Left lobe of liver (tissue), 2 donors: ENCODE measurements around the gene RPL6. TPM values are rescaled to one million over a fixed set of nuclear protein-coding genes. Genes with fewer than 3 reads are reported as not detected.
"Not testable (repeated sequence)": the region's sequence is repeated elsewhere in the genome, so short reads cannot be mapped to it uniquely, and the experiment has no call there.

Experiments
- ATAC-seq: fragments of 200-7000 bp; cut with Tn5 transposase; one replicate; pipeline ENCODE4 v1.9.1; 2020; ENCODE audit warnings: mild to moderate bottlenecking, moderate library complexity
- DNase-seq: peaks from one replicate; pipeline ENCODE4 v3.0.0-alpha.2; 2020; ENCODE audit warnings: low spot score
- total RNA-seq: library from RNA; stranded (reverse); gene quantifications from one replicate; pipeline ENCODE4 v1.2.1, GENCODE V29; 2021
- donor health status: DM: no; HTN: no; CAD: no; lungs with moderate emphysema.
- donor health status: DM: no; HTN: yes; CAD: no.

RPL6 gene
- total RNA-seq, 1 donor from 2014 or later: 449 TPM

DNA sequence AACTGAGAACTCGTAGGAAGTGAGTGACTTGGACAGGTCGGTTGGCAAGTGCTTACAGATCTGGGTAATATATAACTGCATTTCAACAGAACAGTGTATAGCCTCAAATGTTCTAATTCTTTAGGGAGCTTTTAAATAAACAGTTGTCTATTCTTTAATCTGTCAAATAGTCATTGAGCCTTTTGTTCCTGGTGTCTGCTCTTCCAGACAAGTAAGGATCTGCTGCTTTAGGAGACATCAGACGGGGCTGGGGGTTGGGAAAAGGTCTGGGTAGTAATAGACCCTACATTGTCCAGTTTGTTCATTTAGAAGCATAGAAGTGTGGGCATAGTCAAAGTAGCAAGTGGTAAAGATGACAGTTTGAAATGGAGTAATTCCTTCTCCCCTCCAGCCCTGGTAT is 11.3 kb upstream of the RPL6 start:
- ATAC-seq (no peak), DNase-seq (no peak)

DNA sequence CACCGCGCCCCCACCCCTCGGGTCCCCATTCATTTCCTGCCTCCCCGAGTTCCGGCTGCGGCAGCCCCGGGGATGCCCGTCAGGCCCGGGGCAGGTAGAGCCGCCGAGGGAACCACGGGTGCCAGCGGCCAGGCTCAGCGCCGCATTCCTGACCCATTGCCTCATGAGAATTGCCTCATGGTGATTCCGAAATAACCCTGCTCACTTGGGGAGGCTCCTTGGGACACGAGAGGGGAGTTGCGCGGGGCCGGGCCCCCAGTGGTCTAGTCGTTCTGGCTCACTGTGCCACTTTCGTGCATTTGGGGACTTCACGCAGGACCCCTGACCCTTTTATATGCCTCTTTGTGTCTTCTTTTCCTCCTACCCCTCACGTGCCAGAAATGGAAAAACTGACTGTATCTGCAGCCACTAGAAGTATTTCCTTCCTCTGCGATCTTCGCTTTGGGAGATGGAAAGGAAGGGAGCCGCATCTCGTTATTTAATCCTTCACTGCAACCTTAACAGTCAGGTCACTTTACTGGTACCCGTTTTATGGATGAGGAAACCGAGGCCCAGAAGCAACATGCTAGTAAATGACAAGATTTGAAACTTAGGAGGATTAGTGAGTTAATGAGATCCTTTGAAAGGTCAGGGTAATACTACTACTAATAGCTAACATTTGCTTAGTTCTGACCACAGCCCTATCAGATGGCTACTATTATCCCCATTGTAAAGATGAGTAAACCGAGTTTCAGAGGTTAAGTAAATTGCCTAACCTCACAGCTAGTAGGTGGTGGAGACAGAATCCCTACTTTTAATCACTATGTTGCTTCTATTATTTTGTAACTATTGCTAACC is 10.1 kb upstream of the RPL6 start:
- ATAC-seq: peak; percentile 70
- DNase-seq: peak; percentile 74

DNA sequence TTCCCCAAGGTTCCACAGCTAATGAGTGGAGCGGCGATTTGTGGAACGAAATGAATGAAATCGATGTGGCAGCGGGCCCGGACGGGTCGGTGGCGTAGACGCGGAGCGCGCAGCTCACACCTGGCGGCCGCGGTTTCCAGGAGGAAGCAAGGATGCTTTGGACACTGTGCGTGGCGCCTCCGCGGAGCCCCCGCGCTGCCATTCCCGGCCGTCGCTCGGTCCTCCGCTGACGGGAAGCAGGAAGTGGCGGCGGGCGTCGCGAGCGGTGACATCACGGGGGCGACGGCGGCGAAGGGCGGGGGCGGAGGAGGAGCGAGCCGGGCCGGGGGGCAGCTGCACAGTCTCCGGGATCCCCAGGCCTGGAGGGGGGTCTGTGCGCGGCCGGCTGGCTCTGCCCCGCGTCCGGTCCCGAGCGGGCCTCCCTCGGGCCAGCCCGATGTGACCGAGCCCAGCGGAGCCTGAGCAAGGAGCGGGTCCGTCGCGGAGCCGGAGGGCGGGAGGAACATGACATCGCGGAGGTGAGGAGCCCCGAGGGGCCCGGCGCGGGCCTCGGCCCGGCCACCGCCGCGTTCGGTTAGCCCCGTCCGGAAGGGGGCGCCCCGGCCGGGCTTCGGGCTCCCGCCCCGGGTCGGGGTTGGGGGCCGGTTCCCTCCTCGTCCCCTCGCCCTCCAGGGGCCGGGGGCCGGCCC is 9.3 kb upstream of the RPL6 start, which contains the start of gene PTPN11:
Gene PTPN11 (plus strand): TSS at position 340 of the 689 bp plus-strand sequence. CDS start 165 bp downstream, at position 505.
- ATAC-seq: peak; percentile 78

GRCh38 chr12:112418273-112418607 is 8.8 kb upstream of the RPL6 start:
- ATAC-seq: no peak
- no peak for DNase-seq

More for the DNA sequence above, 9.3 kb upstream of the RPL6 start, which contains the start of gene PTPN11:
- peak; percentile 90 for DNase-seq

DNA sequence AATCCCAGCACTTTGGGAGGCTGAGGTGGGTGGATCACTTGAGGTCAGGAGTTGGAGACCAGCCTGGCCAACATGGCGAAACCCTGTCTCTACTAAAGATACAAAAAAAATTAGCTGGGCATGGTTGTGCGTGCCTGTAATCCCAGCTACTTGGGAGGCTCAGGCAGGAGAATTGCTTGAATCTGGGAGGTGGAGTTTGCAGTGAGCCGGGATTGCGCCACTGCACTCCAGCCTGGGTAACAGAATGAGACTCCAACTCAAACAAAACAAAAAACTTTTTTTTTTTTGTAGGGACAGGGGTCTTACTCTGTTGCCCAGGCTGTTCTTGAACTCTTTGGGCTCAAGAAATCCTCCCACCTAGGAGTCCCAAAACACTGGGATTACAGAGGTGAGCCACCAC is 6.1 kb upstream of the RPL6 start:
- not testable (repeated sequence) for ATAC-seq

DNA sequence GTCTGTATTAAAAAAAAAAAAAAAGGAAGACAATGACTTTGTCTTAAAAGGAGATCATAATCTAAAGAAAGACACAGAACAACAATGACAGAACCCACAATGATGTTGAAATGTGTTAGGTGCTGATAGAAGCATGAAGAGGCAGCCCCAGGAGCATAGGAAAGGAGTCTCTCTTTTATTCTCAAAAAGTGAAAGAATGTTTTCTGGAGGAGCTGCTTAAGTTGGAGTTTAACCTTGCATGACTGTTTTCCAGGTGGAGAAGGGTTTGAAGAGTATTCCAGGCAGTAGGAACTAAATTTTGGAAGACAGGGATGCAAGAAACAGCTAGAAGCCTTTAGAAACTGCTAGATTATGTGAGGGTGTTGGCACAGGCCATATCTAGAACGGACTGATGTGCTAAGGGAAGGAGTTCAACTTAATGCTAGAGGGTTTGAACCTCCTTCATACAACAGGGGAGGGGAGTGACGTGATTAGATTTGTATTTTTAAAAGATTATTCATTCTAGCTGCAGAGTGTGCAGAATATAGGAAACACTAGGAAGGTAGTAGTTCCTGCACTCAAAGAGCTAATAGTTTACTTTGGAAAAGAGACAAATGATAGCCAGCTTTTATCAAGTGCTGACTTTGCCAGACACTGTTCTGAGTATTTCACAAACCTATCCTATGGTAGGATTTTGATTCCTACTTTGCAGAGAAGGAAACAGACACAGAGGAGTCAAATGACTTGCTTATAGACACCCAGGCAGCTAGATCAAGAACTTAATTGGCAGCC is 4.6 kb upstream of the RPL6 start:
- ATAC-seq (peak; percentile 44), DNase-seq (no peak)

More for the DNA sequence above, 6.1 kb upstream of the RPL6 start:
- DNase-seq: not testable (repeated sequence)

- no peak for DNase-seq
- ATAC-seq: no peak
These were observed 470 bp upstream of the RPL6 start for GRCh38 chr12:112409906-112410244.

- ATAC-seq: no peak
- no peak for DNase-seq
These were observed 784 bp downstream of the RPL6 start for GRCh38 chr12:112408621-112409020.

GRCh38 chr12:112407683-112408082 is 1.7 kb downstream of the RPL6 start:
- DNase-seq, ATAC-seq: not testable (repeated sequence)

GRCh38 chr12:112406519-112407488 is 2.6 kb downstream of the RPL6 start:
- ATAC-seq (no peak), DNase-seq (no peak)

- DNase-seq (no peak), ATAC-seq (no peak)
These were observed 7.4 kb downstream of the RPL6 start for GRCh38 chr12:112401903-112402498.

- ATAC-seq (no peak), DNase-seq (no peak)
These were observed 8.4 kb downstream of the RPL6 start for GRCh38 chr12:112401054-112401453.

DNA sequence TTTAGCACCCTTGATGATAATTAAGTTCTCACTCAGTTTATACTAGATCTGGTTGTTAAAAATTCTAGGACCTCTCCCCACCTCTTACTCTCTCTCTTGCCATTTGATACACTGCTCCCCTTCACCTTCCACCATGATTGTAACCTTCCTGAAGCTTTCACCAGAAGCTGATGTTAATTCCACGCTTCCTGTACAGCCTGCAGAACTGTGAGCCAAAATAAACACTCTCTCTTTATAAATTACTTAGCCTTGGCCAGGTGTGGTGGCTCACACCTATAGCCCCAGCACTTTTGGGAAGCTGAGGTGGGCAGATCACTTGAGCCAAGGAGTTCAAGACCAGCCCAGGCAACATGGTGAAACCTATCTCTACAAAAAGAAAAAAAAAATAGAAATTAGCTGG is 16.1 kb downstream of the RPL6 start:
- ATAC-seq (no peak), DNase-seq (no peak)

DNA sequence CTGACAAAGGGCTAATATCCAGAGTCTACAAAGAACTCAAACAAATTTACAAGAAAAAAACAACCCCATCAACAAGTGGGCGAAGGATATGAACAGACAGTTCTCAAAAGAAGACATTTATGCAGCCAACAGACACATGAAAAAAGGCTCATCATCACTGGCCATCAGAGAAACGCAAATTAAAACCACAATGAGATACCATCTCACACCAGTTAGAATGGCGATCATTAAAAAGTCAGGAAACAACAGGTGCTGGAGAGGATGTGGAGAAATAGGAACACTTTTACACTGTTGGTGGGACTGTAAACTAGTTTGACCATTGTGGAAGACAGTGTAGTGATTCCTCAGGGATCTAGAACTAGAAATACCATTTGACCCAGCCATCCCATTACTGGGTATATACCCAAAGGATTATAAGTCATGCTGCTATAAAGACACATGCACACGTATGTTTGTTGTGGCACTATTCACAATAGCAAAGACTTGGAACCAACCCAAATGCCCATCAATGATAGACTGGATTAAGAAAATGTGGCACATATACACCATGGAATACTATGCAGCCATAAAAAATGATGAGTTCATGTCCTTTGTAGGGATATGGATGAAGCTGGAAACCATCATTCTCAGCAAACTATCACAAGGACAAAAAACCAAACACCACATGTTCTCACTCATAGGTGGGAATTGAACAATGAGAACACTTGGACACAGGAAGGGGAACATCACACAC is 19.3 kb downstream of the RPL6 start:
- not testable (repeated sequence) for DNase-seq, ATAC-seq

DNA sequence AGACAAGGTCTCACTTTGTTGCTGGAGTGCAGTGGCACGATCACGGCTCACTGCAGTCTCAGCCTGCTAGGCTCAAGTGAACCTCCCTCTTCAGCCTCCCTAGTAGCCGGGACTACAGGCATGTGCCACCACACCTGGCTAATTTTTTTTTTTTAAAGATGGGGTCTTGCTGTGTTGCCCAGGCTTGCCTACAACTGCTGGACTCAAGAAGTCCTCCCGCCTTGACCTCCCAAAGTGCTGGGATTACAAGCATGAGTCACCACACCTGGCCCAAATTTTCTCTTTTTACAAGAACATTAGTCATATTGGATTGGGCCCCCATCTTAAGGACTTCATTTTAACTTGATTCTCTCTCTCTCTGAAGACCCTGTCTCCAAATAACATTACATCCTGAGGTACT is 20.2 kb downstream of the RPL6 start:
- DNase-seq (peak; percentile 8), ATAC-seq (no peak)

- DNase-seq: peak; percentile 35
- ATAC-seq: no peak
These were observed 22.7 kb downstream of the RPL6 start for GRCh38 chr12:112386726-112387125.

- DNase-seq (peak; percentile 39), ATAC-seq (no peak)
These were observed 26.5 kb downstream of the RPL6 start for GRCh38 chr12:112382866-112383265.

- DNase-seq: peak; percentile 97
- peak; percentile 98 for ATAC-seq
These were observed 27.3 kb downstream of the RPL6 start, which contains the start of gene HECTD4 for GRCh38 chr12:112381883-112382796. TSS of gene HECTD4 (minus strand) at chr12:112382431. CDS start at chr12:112382128, 303 bp downstream.
